Fibroblast of mammary gland (primary cell): Measurements from ENCODE around the gene TAF5.
"Not testable (repeated sequence)": the region's sequence is repeated elsewhere in the genome, so short reads cannot be mapped to it uniquely, and the experiment has no call there.

ENCODE experiments used
- DNase-seq: peaks from one replicate; pipeline ENCODE4 v3.0.0-alpha.2; 2010; ENCODE audit warnings: low read depth
- H3K4me3 ChIP-seq: 2 replicates; pipeline ENCODE4 v1.5.1; 2011; ENCODE audit warnings: low read depth, mild to moderate bottlenecking, low read length, moderate library complexity; ENCODE audit not compliant: control insufficient read depth
- TF ChIP-seq, protein P1 (sequence below): conservative IDR thresholded peaks from 2 replicates; pipeline ENCODE4 v1.5.1; 2011; ENCODE audit warnings: low read depth, low read length, inconsistent platforms; ENCODE audit not compliant: control insufficient read depth, insufficient read depth

TAF5 gene

DNA sequence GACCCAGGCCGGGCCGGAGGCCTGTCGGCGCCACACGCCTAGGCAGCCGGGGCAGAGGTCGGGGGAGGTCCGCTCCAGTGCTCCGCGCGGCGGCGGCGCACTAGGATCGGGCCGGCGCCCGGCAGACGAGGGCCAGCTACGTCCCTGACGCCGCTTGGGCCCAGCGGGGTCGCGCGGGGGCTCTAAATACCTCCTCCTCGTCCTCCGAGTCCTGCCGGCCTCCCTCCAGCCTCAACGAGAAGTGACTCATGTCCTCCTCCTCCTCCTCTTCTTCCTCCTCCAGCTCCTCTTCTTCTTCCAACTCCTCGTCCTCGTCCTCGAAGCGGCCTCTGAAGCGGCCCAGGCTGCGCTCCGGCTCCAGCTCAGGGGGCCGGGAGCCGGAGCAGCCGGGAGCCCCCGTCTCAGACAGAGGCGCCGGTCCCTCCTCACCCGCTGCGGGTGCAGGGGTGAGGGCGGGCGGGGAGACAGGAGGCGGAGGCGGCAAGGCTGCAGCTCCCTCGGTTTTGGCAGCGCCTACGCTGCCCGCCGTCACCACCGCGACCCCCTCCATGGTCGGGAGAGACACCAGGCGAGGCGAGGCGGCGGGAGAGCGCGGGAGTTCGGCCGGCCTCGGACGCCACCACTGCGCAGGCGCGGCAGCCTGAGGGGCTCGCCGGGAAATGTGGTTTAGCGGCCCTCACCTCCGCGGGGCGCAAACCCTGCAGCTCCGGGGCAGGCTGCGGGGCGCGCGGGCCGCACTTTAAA is 17.1 kb upstream of the TAF5 start, which contains the start of gene PCGF6:
Gene PCGF6 (minus strand): TSS at position 624 of the 744 bp plus-strand sequence. CDS start 74 bp downstream, at position 550.
- peak; percentile 63 for DNase-seq
- TF ChIP-seq, protein P1, sequence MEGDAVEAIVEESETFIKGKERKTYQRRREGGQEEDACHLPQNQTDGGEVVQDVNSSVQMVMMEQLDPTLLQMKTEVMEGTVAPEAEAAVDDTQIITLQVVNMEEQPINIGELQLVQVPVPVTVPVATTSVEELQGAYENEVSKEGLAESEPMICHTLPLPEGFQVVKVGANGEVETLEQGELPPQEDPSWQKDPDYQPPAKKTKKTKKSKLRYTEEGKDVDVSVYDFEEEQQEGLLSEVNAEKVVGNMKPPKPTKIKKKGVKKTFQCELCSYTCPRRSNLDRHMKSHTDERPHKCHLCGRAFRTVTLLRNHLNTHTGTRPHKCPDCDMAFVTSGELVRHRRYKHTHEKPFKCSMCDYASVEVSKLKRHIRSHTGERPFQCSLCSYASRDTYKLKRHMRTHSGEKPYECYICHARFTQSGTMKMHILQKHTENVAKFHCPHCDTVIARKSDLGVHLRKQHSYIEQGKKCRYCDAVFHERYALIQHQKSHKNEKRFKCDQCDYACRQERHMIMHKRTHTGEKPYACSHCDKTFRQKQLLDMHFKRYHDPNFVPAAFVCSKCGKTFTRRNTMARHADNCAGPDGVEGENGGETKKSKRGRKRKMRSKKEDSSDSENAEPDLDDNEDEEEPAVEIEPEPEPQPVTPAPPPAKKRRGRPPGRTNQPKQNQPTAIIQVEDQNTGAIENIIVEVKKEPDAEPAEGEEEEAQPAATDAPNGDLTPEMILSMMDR, result no peak
- peak within 1 kb of the TSS; percentile 69 for H3K4me3 ChIP-seq

DNA sequence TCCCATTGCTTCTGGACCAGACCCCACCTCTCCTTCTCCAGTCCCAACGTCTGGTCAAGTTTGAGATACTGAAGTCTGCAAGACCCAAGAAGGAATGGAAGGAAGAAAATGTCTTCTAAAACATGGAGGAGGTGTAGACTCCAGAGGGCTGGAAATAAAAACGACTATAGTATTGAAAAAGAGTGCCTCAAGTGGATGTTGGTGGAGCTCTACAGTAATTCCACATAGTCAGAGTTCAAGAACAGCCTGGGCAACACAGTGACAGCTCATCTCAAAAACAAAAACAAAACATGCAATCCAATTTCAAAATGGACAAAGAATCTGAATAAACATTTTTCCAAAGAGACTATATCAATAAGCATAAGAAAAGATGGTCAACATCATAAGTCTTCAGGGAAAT is 14.5 kb upstream of the TAF5 start:
- DNase-seq, result no peak
- TF ChIP-seq, protein P1, result no peak
- H3K4me3 ChIP-seq, result no peak overlapping the region

DNA sequence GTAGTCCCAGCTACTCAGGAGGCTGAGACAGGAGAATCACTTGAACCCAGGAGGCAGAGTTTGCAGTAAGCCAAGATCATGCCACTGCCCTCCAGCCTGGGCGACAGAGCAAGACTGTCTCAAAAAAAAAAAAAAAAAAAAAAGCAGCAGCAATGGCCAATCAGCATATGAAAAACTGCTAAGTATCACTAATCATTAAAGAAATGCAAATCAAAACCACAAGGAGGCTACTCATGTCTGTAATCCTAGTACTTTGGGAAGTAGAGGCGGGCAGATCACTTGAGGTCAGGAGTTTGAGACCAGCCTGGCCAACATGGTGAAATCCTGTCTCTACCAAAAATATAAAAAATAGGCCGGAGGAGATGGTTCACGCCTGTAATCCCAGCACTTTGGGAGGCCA is 13.2 kb upstream of the TAF5 start:
- H3K4me3 ChIP-seq, DNase-seq: not testable (repeated sequence)

DNA sequence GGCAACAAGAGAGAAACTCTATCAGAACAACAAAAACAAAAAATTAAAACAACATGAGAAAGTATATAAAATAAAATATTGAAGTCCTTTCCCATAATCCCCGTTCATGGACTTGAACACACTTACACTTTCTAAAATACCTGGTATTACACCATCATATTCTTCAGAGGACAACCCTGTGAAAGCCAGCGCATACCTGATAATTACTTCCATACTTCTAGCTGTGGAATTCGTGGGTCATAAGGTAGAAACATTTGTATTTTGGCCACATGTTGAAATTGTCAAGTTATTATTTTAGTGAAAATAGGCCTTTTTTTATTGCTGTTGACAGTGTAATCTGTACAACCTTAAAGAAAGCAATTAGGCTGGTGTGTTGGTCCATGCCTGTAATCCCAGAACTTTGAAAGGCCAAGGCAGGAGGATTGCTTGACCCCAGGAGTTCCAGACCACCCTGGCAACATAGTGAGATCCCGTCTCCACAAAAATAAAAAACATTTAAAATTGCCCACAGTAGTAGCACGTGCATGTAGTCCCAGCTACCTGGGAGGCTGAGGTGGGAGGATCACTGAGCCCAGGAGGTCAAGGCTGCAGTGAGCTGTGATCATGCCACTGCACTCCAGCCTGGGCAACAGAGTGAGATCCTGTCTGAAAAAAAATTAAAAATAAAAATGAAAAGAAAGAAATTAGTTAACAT is 11.7 kb upstream of the TAF5 start:
- DNase-seq, result no peak
- TF ChIP-seq, protein P1, result no peak
- H3K4me3 ChIP-seq, result no peak overlapping the region

DNA sequence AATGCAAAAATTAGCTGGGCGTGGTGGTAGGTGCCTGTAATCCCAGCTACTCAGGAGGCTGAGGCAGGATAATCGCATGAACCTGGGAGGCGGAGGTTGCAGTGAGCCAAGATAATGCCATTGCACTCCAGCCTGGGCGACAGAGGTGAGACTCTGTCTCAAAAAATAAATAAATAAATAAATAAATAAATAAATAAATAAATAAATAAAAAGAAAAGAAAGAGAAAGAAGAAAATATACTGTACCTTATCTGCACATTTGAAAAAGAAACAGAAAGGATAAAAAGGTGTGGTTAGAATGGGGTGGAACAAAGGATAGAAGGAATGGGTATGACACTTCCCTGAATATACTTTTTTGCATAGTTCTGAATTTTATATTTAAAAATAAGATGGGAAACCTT is 8.3 kb upstream of the TAF5 start:
- H3K4me3 ChIP-seq, DNase-seq: not testable (repeated sequence)

DNA sequence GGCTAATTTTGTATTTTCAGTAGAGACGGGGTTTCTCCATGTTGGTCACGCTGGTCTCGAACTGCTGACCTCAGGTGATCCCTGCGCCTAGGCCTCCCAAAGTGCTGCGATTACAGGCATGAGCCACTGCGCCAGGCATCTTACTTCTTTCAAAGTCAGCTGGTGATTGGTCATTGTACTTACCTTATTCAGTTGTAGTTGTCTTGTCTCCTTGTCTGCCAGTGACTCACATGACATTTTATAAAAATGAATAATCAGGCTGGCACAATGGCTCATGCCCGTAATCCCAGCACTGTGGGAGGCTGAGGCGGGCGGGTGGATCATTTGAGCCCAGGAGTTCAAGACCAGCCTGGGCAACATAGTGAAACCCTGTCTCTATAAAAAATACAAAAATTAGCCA is 7.0 kb upstream of the TAF5 start:
- peak; percentile 2 for DNase-seq
- not testable (repeated sequence) for H3K4me3 ChIP-seq

DNA sequence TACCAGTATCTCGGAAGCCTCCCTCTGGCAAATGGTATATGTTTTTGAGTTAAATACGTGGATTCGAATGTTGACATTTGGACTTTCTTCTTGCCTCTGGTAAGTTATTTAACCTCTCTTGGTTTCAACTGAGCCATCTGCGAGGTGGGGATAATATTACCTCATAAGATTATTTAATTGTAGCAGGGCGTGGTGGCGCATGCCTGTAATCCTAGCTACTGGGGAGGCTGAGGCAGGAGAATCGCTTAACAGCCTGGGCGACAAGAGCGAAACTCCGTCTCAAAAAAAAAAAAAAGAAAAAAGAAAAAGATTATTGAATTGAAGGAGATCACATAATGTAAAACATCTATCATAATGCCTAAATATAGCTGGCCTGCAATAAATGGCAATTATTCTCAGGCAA is 396 bp upstream of the TAF5 start:
- H3K4me3 ChIP-seq, result peak overlapping the region; percentile 71
- DNase-seq, result no peak
- TF ChIP-seq, protein P1, result no peak

DNA sequence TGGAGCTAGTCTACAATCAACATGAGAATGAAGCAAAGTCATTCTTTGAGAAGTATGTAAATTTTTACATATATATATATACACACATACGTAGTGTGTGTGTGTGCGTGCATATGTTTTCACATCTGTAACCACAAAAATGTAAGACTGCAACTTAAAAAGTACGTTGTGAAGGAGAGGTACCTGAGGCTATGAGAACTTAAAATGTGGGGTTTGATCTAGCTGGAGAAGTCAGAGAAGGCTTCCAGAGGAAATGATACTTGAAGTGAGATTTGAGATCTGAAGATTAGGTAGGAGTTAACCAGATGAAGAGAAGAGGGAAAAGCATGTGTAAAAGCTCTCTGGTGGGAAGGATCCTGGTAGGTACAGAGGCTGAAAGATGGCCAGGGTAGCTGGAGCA is 5.8 kb downstream of the TAF5 start:
- no peak overlapping the region for H3K4me3 ChIP-seq
- no peak for DNase-seq
- TF ChIP-seq, protein P1, result no peak
